K562 (cell line): ENCODE data around the gene SYMPK. TPM values are rescaled to one million over a fixed set of nuclear protein-coding genes. Genes with fewer than 3 reads are reported as not detected.

Source experiments
- ATAC-seq: fragments of 200-7000 bp; cut with Tn5 transposase; 3 replicates; pipeline ENCODE4 v1.9.1; 2020; ENCODE audit warnings: moderate library complexity
- BruUV-seq: library from RNA; stranded (reverse); fragments of 400-500 nt; replicated peaks from 2 replicates; lab custom pipeline; 2021; lab: Mats Ljungman, UMichigan
- CTCF ChIA-PET: fragments of 300-600 bp; formaldehyde crosslinking; extraction: SDS; loops from one replicate; lab custom pipeline; 2021; ENCODE audit warnings: low intra/inter-chr PET ratio; lab: Yijun Ruan, JAX
- POLR2A ChIA-PET: fragments of 300-600, 350-650 bp; sonication (Branson Sonifier 250); formaldehyde crosslinking; extraction: SDS; loops from one replicate; lab custom pipeline; 2021; ENCODE audit warnings: antibody characterized with exemption, inconsistent platforms; lab: Yijun Ruan, JAX
- DNase-seq, 4 experiments: peaks; one replicate each; pipeline versions ENCODE4 v3.0.0 to v3.0.0-alpha.2; 2011 to 2018; ENCODE audit warnings: low spot score in 3 of 4, mixed read lengths in 3 of 4; ENCODE audit errors: extremely low read depth in 1 of 4
- FAIRE-seq: peaks from 2 replicates; lab custom pipeline; 2011; peaks lifted over from hg19 to GRCh38; lab: Jason Lieb, UNC
- H2AFZ ChIP-seq: 2 replicates; pipeline ENCODE4 v1.6.0; 2011; ENCODE audit warnings: low read depth, low read length, control low read depth, inconsistent platforms
- H3K27ac ChIP-seq: fragments of 200-600 bp; 3 replicates; pipeline ENCODE4 v1.8.0; 2011; ENCODE audit warnings: low read depth, mild to moderate bottlenecking, control low read depth, inconsistent platforms, low read length, moderate library complexity, mixed read lengths; ENCODE audit errors: extremely low read depth
- H3K27me3 ChIP-seq, 2 experiments: fragments of 300-600 bp in 1 of 2; 2 replicates in 1 of 2; 3 replicates in 1 of 2; pipeline versions ENCODE4 v1.6.0 to v1.8.0; 2011; ENCODE audit warnings: inconsistent platforms in 2 of 2, low read length in 2 of 2, mild to moderate bottlenecking in 1 of 2, mixed read lengths in 1 of 2, moderate library complexity in 1 of 2; ENCODE audit not compliant: control insufficient read depth in 2 of 2, insufficient read depth in 2 of 2
- H3K36me3 ChIP-seq: fragments of 300-600 bp; 3 replicates; pipeline ENCODE4 v1.8.0; 2011; ENCODE audit warnings: mild to moderate bottlenecking, low read length, inconsistent platforms; ENCODE audit not compliant: control insufficient read depth, insufficient read depth
- H3K4me1 ChIP-seq, 2 experiments: fragments of 200-600 bp in 1 of 2; replicated peaks in 1 of 2; 2 replicates in 1 of 2; 3 replicates in 1 of 2; pipeline versions ENCODE4 v1.5.1 to v1.8.0; 2011; ENCODE audit warnings: inconsistent platforms in 2 of 2, low read length in 2 of 2, mild to moderate bottlenecking in 1 of 2, mixed read lengths in 1 of 2, moderate library complexity in 1 of 2; ENCODE audit not compliant: control insufficient read depth in 2 of 2, insufficient read depth in 2 of 2
- H3K4me2 ChIP-seq: 2 replicates; pipeline ENCODE4 v1.6.1; 2011; ENCODE audit warnings: low read length, control low read depth, inconsistent platforms, mixed read lengths; ENCODE audit not compliant: insufficient read depth
- H3K4me3 ChIP-seq: fragments of 200-600 bp; sonication (generic), shearing (Covaris generic); 2 replicates; pipeline ENCODE4 v1.5.1; 2016; ENCODE audit warnings: control low read depth, inconsistent platforms
- H3K79me2 ChIP-seq: fragments of 200-600 bp; 3 replicates; pipeline ENCODE4 v1.8.0; 2011; ENCODE audit warnings: low read length, inconsistent platforms; ENCODE audit not compliant: control insufficient read depth, insufficient read depth
- H3K9ac ChIP-seq, 2 experiments: 2 replicates each; pipeline versions ENCODE4 v1.6.0 to v1.6.1; 2011; ENCODE audit warnings: low read depth in 2 of 2, low read length in 2 of 2, control low read depth in 1 of 2, inconsistent platforms in 1 of 2, mild to moderate bottlenecking in 1 of 2, mixed read lengths in 1 of 2; ENCODE audit not compliant: insufficient read depth in 1 of 2
- H3K9me1 ChIP-seq: one replicate; pipeline ENCODE4 v1.6.0; 2011; ENCODE audit warnings: inconsistent platforms, mild to moderate bottlenecking, low read length, moderate library complexity; ENCODE audit not compliant: control insufficient read depth, insufficient read depth
- H3K9me3 ChIP-seq: replicated peaks from 2 replicates; pipeline ENCODE4 v1.5.1; 2011; ENCODE audit warnings: low read depth, low read length, inconsistent platforms; ENCODE audit not compliant: control insufficient read depth, insufficient read depth
- H4K20me1 ChIP-seq: replicated peaks from 2 replicates; pipeline ENCODE4 v1.6.1; 2011; ENCODE audit warnings: low read length, inconsistent platforms, mixed read lengths; ENCODE audit not compliant: control insufficient read depth, insufficient read depth
- ATF2 ChIP-seq: sonication (generic); formaldehyde crosslinking; IDR thresholded peaks from 2 replicates; pipeline ENCODE4 v1.8.1; 2022; ENCODE audit warnings: missing genetic modification reagents
- BACH1 ChIP-seq: fragments of 200-800 bp; sonication (Bioruptor generic); IDR thresholded peaks from 2 replicates; pipeline ENCODE4 v1.6.1; 2016; ENCODE audit warnings: missing genetic modification characterization, missing compliant biosample characterization
- CBFA2T2 ChIP-seq: fragments of 450-650 bp; conservative IDR thresholded peaks from 2 replicates; pipeline ENCODE4 v1.6.1; 2017; ENCODE audit warnings: mild to moderate bottlenecking
- FIP1L1 ChIP-seq: fragments of 200-400 bp; formaldehyde crosslinking; IDR thresholded peaks from 2 replicates; pipeline ENCODE4 v1.6.1; 2018; ENCODE audit warnings: mild to moderate bottlenecking, low read depth, low read length; ENCODE audit not compliant: poor library complexity, severe bottlenecking
- GTF2E2 ChIP-seq: fragments of 200-800 bp; sonication (Bioruptor generic); IDR thresholded peaks from 2 replicates; pipeline ENCODE4 v1.6.1; 2016; ENCODE audit warnings: missing genetic modification characterization, missing compliant biosample characterization
- HDAC8 ChIP-seq: fragments of 450-650 bp; IDR thresholded peaks from 2 replicates; pipeline ENCODE4 v1.6.1; 2016; ENCODE audit warnings: mild to moderate bottlenecking, missing genetic modification characterization, moderate library complexity, missing compliant biosample characterization
- MTA3 ChIP-seq: fragments of 450-650 bp; formaldehyde crosslinking; IDR thresholded peaks from 2 replicates; pipeline ENCODE4 v1.6.1; 2017; ENCODE audit warnings: mild to moderate bottlenecking, borderline replicate concordance
- MYC ChIP-seq, 2 experiments: fragments of 250-450 bp in 1 of 2; sonication (Bioruptor Pico) in 1 of 2; IDR thresholded peaks; 2 replicates each; pipeline versions ENCODE4 v1.5.1 to v1.6.1; 2012 to 2021; ENCODE audit warnings: low read depth in 2 of 2, borderline replicate concordance in 1 of 2, improper control_type of control experiment in 1 of 2, low read length in 1 of 2, mild to moderate bottlenecking in 1 of 2, moderate library complexity in 1 of 2
- RB1 ChIP-seq: fragments of 450-650 bp; IDR thresholded peaks from 2 replicates; pipeline ENCODE4 v1.6.1; 2017; ENCODE audit warnings: low read depth, mild to moderate bottlenecking
- TAF15 ChIP-seq: fragments of 200-400 bp; formaldehyde crosslinking; IDR thresholded peaks from 2 replicates; pipeline ENCODE4 v1.6.1; 2017; ENCODE audit warnings: mild to moderate bottlenecking, low read depth, low read length, moderate library complexity
- TFAP4 ChIP-seq: sonication (generic); formaldehyde crosslinking; IDR thresholded peaks from 2 replicates; pipeline ENCODE4 v1.8.0; 2022; ENCODE audit warnings: missing genetic modification reagents, mild to moderate bottlenecking, moderate library complexity, borderline replicate concordance
- ZFP30 ChIP-seq: fragments of 250-450 bp; sonication (Bioruptor Pico); IDR thresholded peaks from 2 replicates; pipeline ENCODE4 v1.8.0; 2022; ENCODE audit warnings: moderate library complexity, mild to moderate bottlenecking, inconsistent platforms, borderline replicate concordance
- ZKSCAN1 ChIP-seq: fragments of 150-350 bp; IDR thresholded peaks from 2 replicates; pipeline ENCODE4 v1.6.1; 2016; ENCODE audit warnings: low read depth, low read length
- ZSCAN29 ChIP-seq: fragments of 450-650 bp; IDR thresholded peaks from 2 replicates; pipeline ENCODE4 v1.6.1; 2017
- WGBS: fragments of 100-300 bp; shearing (Covaris generic); methylation state at CpG from one replicate; pipeline ENCODE4 v1.1.6; 2016; ENCODE audit warnings: low coverage, mixed read lengths; ENCODE audit not compliant: insufficient coverage; ENCODE audit errors: missing lambda C conversion rate; 5-methylcytosine and 5-hydroxymethylcytosine counted together
- in situ Hi-C: fragments of 300-500 bp; cut with MboI; formaldehyde crosslinking; loops from 4 replicates; pipeline ENCODE4 v1.15.0; 2018; ENCODE audit warnings: inconsistent platforms, mixed read lengths
- intact Hi-C: fragments of 100-400 bp; cut with micrococcal nuclease; formaldehyde crosslinking; loops from 2 replicates; pipeline ENCODE4 v1.14.2; 2022
- polyA plus RNA-seq, 8 experiments: library from polyadenylated mRNA; depleted of rRNA in 4 of 8; stranded (reverse) in 5 of 8; unstranded in 3 of 8; fragments of >200 nt; fragmentation: Nextera tagmentation in 2 of 8; fragmentation: Illumina TruSeq in 1 of 8; extraction: Ambion mirVana in 2 of 8; extraction: Trizol in 1 of 8; gene quantifications; 2 replicates each; pipeline versions ENCODE4 v1.2.1 to v1.2.3, GENCODE V29; 2011 to 2014; ENCODE audit warnings: inconsistent platforms in 1 of 8, missing spikeins in 1 of 8
- total RNA-seq, 7 experiments: library from RNA; depleted of rRNA in 6 of 7; stranded (reverse); fragments of >200 nt in 6 of 7; fragmentation: Illumina TruSeq in 2 of 7; extraction: Trizol in 2 of 7; gene quantifications; 2 replicates each; pipeline versions ENCODE4 v1.2.1 to v1.2.3, GENCODE V29; 2011 to 2021; ENCODE audit warnings: low replicate concordance in 1 of 7

SYMPK gene
- total and polyA plus RNA-seq, 9 of the 15 experiments (the other 6 are each of a cell fraction or from before 2014, with no cell fraction given), result 0.73 to 95.5 (median 58.4) TPM

GRCh38 chr19:45767410-45767880 lies 95.5 kb downstream of the SYMPK start (continued):
- TF ChIP-seq MTA3 (no peak), ZKSCAN1 (no peak), ZSCAN29 (no peak), ZFP30 (CRISPR knock-in tag) (no peak), CBFA2T2 (no peak), GTF2E2 (tag) (no peak), HDAC8 (tag) (no peak), RB1 (0 out of 2 replicates have a peak, but pooled peaks have one; percentile 11)
- TF ChIP-seq, all 486 proteins: peak for 25

- in situ Hi-C loops, result no loop called here
Measured at GRCh38 chr19:45766869-45767346, 96.0 kb downstream of the SYMPK start.

More at GRCh38 chr19:45766869-45767346, 96.0 kb downstream of the SYMPK start:
- Histone ChIP-seq H2AFZ (peak overlapping the region; percentile 87; the same call in 1 of the 2 replicates), H3K4me3 (peak overlapping the region; percentile 56), H4K20me1 (no peaks in the 10 kb centered on the region), H3K27me3 (no peaks in the 10 kb centered on the region), H3K79me2 (peaks cover 17% of the 10 kb centered on the region; the same call in 2 of the 3 replicates), H3K9me3 (no peaks in the 10 kb centered on the region)
- no peak for FAIRE-seq
- WGBS, result 42% methylated on average over 12 of the region's 24 CpGs
- CTCF ChIA-PET, result interaction anchor here (0.6 kb wide), 1 partner anchor 119 kb away, joined by 3 read pairs; the partner anchor contains the start of gene IRF2BP1
- TSS peak; percentile 47 for BruUV-seq
- TF ChIP-seq BACH1 (tag) (no peak), MYC (IDR thresholded peaks at IDR 0.05; ENCODE audit: low read depth, low read length) (no peak), MYC (CRISPR knock-in tag; IDR thresholded peaks at IDR 0.05; ENCODE audit: borderline replicate concordance, low read depth) (no peak), TAF15 (no peak), ATF2 (CRISPR knock-in tag) (no peak), TFAP4 (CRISPR knock-in tag) (0 out of 2 replicates have a peak, but pooled peaks have one; percentile 1), FIP1L1 (peak; percentile 12)
- TF ChIP-seq, all 486 proteins: peak for 2
- Histone ChIP-seq H3K9me1 (no peaks in the 10 kb centered on the region), H3K4me1 (peaks cover 10 to 86% of the 10 kb centered on the region in 2 experiments; a peak in 4 of 5 replicates), H3K36me3 (peaks cover 4% of the 10 kb centered on the region; the same call in 1 of the 3 replicates), H3K9ac (peak overlapping the region; percentile 69 to 98), H3K27ac (peak overlapping the region; percentile 77; the same call in 2 of the 3 replicates), H3K4me2 (peak overlapping the region; percentile 88)
- intact Hi-C loops, result no loop called here
- POLR2A ChIA-PET, result interaction anchor here (0.7 to 1.7 kb wide), 6 partner anchors 12 to 75 kb away, joined by 3 to 4 read pairs (median 4); partner anchors contain the start of gene SNRPD2
- DNase-seq (no peak), ATAC-seq (no peak)
